ENCODE measurements around the gene KIF11.

Gene KIF11

DNA sequence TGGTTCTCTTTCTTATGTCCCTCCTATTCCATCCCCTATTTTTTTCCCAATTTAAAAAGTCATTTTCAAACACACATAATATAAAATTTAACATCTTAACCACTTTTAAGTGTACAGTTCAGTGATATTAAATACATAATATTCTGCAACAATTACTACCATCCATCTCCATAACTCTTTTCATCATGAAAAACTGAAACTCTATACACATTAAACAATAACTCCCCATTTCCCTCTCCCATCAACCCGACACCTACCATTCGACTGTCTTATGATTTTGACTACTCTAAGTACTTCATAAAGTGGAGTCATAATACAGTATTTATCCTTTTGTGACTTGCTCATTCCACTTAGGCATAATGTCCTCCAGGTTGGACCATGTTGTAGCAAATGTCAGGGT is 2.6 kb downstream of the KIF11 start:
- H3K27ac ChIP-seq: no peak overlapping the region
- H3K4me3 ChIP-seq (ENCODE audit: low read depth, low read length): no peak overlapping the region
- DNase-seq: no peak
- in situ Hi-C loops (cut with HindIII; ENCODE audit: low pct_ligation_motif_present, low sequenced_read_pairs): no loop called here
- H3K36me3 ChIP-seq (replicated peaks): no peaks in the 10 kb centered on the region
- TF ChIP-seq, protein P1, sequence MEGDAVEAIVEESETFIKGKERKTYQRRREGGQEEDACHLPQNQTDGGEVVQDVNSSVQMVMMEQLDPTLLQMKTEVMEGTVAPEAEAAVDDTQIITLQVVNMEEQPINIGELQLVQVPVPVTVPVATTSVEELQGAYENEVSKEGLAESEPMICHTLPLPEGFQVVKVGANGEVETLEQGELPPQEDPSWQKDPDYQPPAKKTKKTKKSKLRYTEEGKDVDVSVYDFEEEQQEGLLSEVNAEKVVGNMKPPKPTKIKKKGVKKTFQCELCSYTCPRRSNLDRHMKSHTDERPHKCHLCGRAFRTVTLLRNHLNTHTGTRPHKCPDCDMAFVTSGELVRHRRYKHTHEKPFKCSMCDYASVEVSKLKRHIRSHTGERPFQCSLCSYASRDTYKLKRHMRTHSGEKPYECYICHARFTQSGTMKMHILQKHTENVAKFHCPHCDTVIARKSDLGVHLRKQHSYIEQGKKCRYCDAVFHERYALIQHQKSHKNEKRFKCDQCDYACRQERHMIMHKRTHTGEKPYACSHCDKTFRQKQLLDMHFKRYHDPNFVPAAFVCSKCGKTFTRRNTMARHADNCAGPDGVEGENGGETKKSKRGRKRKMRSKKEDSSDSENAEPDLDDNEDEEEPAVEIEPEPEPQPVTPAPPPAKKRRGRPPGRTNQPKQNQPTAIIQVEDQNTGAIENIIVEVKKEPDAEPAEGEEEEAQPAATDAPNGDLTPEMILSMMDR (IDR thresholded peaks at IDR 0.05; ENCODE audit: low read depth, low read length, missing control alignments): no peak
- H3K27me3 ChIP-seq (replicated peaks): no peaks in the 10 kb centered on the region

DNA sequence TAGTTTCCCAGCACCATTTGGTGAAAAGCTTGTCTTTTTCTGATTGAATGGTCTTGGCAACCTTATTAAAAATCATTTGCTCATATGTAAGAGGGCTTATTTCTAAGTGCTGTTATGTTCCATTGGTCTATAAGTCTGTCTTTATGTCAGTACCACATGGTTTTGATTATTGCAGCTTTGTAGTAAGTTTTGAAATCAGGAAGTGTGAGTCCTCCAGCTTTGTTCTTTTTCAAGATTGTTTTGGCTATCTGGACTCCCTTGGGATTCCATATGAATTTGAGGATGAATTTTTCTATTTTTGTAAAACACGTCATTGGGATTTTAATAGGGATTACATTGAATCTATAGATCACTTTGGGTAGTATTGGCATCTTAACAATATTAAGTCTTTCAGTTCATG is 5.4 kb downstream of the KIF11 start:
- in situ Hi-C loops (cut with HindIII; ENCODE audit: low pct_ligation_motif_present, low sequenced_read_pairs): no loop called here
- Histone ChIP-seq H3K27me3 (replicated peaks) (no peaks in the 10 kb centered on the region), H3K27ac (no peak overlapping the region), H3K4me3 (ENCODE audit: low read depth, low read length) (no peak overlapping the region), H3K36me3 (replicated peaks) (no peaks in the 10 kb centered on the region)
- TF ChIP-seq, protein P1 (IDR thresholded peaks at IDR 0.05; ENCODE audit: low read depth, low read length, missing control alignments): no peak
- no peak for DNase-seq

DNA sequence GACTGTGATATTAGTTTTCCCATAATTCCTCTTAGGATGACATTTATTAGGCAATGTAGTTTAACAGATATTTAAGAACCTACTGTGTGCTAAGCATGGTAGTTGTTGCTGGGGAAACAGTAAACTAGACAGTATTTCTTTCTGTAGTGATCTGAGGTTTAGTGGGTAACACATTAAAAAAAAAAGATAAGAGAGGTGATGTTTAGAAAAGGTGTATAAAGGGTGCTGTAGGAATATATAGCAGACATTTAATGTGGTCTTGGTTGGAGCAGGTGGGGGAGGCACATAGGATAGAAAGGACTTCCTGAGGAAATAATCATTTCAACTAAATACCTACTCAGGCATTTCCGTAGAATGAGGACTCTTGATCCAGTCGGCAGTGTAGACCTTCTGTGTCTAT is 11.9 kb downstream of the KIF11 start:
- Histone ChIP-seq H3K36me3 (replicated peaks) (no peaks in the 10 kb centered on the region), H3K27ac (no peak overlapping the region), H3K4me3 (ENCODE audit: low read depth, low read length) (no peak overlapping the region), H3K27me3 (replicated peaks) (no peaks in the 10 kb centered on the region)
- in situ Hi-C loops (cut with HindIII; ENCODE audit: low pct_ligation_motif_present, low sequenced_read_pairs): no loop called here
- TF ChIP-seq, protein P1 (IDR thresholded peaks at IDR 0.05; ENCODE audit: low read depth, low read length, missing control alignments): no peak
- DNase-seq: no peak

DNA sequence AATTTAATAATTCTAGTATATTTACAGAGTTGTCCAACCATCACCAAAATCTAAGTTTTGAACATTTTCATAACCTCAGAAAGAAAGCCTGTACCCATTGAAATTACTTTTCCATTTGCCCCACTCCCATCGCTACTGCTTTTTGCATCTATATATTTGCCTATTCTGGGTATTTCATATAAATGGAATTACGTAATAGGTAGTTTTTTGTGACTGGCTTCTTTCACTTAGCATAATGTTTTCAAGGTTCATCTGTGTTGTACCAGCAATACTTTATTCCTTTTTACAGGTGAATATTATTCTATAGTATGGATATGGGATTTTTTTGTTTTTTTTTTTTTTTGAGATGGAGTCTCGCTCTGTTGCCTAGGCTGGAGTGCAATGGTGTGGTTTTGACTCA is 22.6 kb downstream of the KIF11 start:
- no peak overlapping the region for H3K27ac ChIP-seq
- in situ Hi-C loops (cut with HindIII; ENCODE audit: low pct_ligation_motif_present, low sequenced_read_pairs): no loop called here

DNA sequence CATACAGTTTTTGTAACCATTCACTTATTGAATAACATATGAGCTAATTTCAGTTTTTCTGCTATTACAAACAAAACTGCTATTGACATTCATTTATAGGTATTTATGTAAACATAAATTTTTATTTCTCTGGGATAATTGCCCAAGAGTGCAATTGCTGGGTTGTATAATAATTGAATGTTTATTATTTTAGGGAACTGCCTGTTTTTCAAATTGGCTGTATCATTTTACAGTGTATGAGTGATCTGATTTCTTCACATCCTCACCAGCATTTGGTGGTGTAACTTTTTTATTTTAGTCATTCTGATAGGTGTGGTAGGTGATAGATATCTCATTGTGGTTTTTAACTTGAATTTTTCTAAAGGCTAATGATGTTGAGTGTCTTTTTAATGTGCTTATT is 26.4 kb downstream of the KIF11 start:
- in situ Hi-C loops (cut with HindIII; ENCODE audit: low pct_ligation_motif_present, low sequenced_read_pairs): no loop called here

More for the DNA sequence above, 22.6 kb downstream of the KIF11 start:
- Histone ChIP-seq H3K36me3 (replicated peaks) (no peaks in the 10 kb centered on the region), H3K4me3 (ENCODE audit: low read depth, low read length) (no peak overlapping the region), H3K27me3 (replicated peaks) (no peaks in the 10 kb centered on the region)
- DNase-seq: no peak
- TF ChIP-seq, protein P1 (IDR thresholded peaks at IDR 0.05; ENCODE audit: low read depth, low read length, missing control alignments): no peak

More for the DNA sequence above, 26.4 kb downstream of the KIF11 start:
- TF ChIP-seq, protein P1 (IDR thresholded peaks at IDR 0.05; ENCODE audit: low read depth, low read length, missing control alignments): no peak
- DNase-seq: no peak
- Histone ChIP-seq H3K27ac (no peak overlapping the region), H3K27me3 (replicated peaks) (no peaks in the 10 kb centered on the region), H3K36me3 (replicated peaks) (no peaks in the 10 kb centered on the region), H3K4me3 (ENCODE audit: low read depth, low read length) (no peak overlapping the region)

All from brain microvascular endothelial cell (primary cell).